ENCODE data around the gene OPRD1. TPM values are rescaled to one million over a fixed set of nuclear protein-coding genes. Genes with fewer than 3 reads are reported as not detected.

Gene OPRD1
- total RNA-seq, 4 donors from 2014 or later: not detected

DNA sequence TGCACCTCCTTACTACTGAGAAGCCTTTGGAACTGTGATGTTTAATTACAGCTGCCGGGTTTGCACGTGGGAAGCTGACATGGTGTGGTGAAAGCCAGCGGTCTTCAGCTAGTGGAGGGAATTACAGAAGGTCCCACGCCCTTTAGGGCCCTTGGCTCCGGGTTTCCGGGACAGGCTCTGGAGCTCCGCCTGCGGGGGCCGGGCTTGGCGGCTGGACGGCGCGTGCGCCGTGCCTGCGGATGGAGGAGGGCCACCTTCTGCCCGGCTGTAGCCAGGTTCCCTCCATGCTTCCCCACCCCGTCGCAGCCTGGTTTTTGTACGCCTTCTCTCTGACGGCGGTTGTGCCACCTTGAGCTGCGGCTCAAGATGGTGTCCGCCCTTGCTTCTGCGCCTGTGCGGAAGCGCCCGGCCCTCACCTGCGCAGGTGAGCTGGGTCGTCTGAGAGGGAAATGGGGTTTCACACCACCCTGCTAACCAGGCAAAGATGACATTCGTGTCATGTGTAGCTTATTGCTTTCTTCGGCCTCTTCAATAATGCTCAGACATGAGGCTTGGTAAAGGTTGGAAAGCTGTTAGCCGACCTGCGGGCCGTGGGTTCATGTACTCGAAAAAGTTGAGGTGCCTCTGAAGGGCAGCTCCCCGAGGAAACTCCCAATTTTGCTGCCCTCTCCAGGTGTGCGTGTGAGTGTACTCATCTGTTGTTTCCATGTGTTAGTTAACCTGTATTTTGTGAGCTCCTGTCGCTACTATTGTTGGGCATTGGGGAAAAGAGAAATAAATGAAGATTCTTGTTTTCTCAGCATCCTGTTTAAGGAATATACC lies 36.6 kb upstream of the OPRD1 start:
- TF ChIP-seq CTCF (IDR thresholded peaks at IDR 0.05) (no peak), POLR2A (IDR thresholded peaks at IDR 0.05) (no peak)
- Histone ChIP-seq H3K36me3 (peaks cover 0 to 30% (median 0%) of the 10 kb centered on the region in 3 donors), H3K27me3 (no peaks in the 10 kb centered on the region), H3K4me1 (peaks cover 0 to 26% (median 0%) of the 10 kb centered on the region in 3 donors), H3K4me3 (peak overlapping the region; percentile 33 to 69 (median 49)), H3K27ac (peak overlapping the region; percentile 73 to 85 (median 80)), H3K9me3 (no peaks in the 10 kb centered on the region)
- WGBS, 2 donors: 8 to 37% methylated on average over 12 to 29 of the region's 39 CpGs
- peak; percentile 4 for DNase-seq
- intact Hi-C loops (cut with DNase I): no loop called here

GRCh38 chr1:28776341-28776740 lies 35.6 kb upstream of the OPRD1 start:
- 92 to 98% methylated on average over 6 to 10 of the region's 17 CpGs for WGBS, 2 donors
- Histone ChIP-seq H3K27ac (peak overlapping the region in 1 of 4 donors; percentile 84), H3K36me3 (peaks cover 0 to 20% (median 0%) of the 10 kb centered on the region in 3 donors), H3K27me3 (no peaks in the 10 kb centered on the region), H3K9me3 (no peaks in the 10 kb centered on the region), H3K4me3 (no peak overlapping the region), H3K4me1 (peaks cover 0 to 30% (median 0%) of the 10 kb centered on the region in 3 donors)
- intact Hi-C loops (cut with DNase I): no loop called here
- no peak for TF ChIP-seq POLR2A (IDR thresholded peaks at IDR 0.05)
- no peak for TF ChIP-seq CTCF (IDR thresholded peaks at IDR 0.05)
- DNase-seq: no peak

DNA sequence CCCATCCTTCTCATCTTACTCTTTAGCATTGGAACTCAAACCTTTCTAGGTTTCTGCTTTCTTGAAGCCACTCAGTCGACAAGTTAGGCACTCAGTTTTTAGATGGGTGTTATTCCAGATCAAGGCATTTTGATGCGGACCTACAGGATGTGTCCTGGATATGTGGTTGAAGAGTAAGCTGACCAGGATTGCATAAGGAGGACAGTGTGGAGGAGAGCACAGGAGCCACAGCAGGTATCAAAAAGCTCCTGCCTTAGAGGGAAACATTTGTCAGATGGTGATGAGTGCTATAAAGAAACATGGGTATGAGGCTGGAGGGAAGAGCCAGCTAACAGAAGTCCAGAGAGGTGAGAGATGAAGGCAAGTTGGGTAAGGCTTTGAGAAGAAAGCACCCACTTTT lies 33.9 kb upstream of the OPRD1 start:
- H3K4me1 ChIP-seq: peaks cover 0 to 30% (median 0%) of the 10 kb centered on the region in 3 donors
- WGBS, 2 donors: no CpG with 5 or more reads among the region's 2 CpGs
- TF ChIP-seq CTCF (IDR thresholded peaks at IDR 0.05): no peak
- no peak for TF ChIP-seq POLR2A (IDR thresholded peaks at IDR 0.05)
- no peak overlapping the region for H3K27ac ChIP-seq
- intact Hi-C loops (cut with DNase I): no loop called here
- H3K27me3 ChIP-seq: no peaks in the 10 kb centered on the region
- H3K4me3 ChIP-seq: no peak overlapping the region
- H3K9me3 ChIP-seq: no peaks in the 10 kb centered on the region
- H3K36me3 ChIP-seq: peaks cover 0 to 3% (median 0%) of the 10 kb centered on the region in 3 donors
- DNase-seq: no peak

DNA sequence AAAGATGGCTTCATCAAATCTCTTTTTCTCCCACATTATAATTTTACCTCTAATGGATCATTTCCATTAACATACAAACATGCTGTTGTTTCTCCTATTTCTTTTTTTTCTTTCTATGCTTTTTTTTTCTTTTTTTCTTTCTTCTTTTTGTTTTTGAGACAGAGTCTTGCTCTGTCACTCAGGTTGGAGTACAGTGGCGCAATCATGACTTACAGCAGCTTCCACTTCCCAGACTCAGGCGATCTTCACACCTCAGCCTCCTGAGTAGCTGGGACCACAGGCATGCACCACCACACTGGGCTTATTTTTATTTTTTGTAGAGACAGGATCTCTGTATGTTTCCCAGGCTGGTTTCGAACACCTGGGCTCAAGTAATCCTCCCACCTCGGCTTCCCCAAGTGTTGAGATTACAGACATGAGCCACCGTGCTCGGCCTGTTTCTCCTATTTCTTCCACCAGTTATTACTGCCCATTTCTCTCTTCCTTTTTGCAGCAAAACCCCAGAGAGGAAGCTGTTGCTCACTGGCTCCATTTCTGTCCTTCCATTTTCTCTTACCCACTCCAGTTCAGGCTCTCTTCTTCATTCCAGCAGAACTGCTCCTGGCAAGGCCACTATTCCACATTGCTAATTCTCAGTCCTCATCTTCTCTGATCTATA lies 32.1 kb upstream of the OPRD1 start:
- TF ChIP-seq CTCF (IDR thresholded peaks at IDR 0.05): no peak
- TF ChIP-seq POLR2A (IDR thresholded peaks at IDR 0.05): no peak
- Histone ChIP-seq H3K4me1 (peaks cover 0 to 23% (median 0%) of the 10 kb centered on the region in 3 donors), H3K9me3 (no peaks in the 10 kb centered on the region), H3K36me3 (no peaks in the 10 kb centered on the region), H3K4me3 (no peak overlapping the region), H3K27me3 (no peaks in the 10 kb centered on the region), H3K27ac (no peak overlapping the region)
- 70 to 80% methylated on average over 6 of the region's 6 CpGs for WGBS, 2 donors
- intact Hi-C loops (cut with DNase I): no loop called here
- DNase-seq: no peak

- Histone ChIP-seq H3K4me3 (no peak overlapping the region), H3K27me3 (no peaks in the 10 kb centered on the region), H3K27ac (no peak overlapping the region), H3K36me3 (no peaks in the 10 kb centered on the region), H3K9me3 (no peaks in the 10 kb centered on the region), H3K4me1 (peaks cover 0 to 16% (median 0%) of the 10 kb centered on the region in 3 donors)
- TF ChIP-seq POLR2A (IDR thresholded peaks at IDR 0.05): no peak
- no peak for TF ChIP-seq CTCF (IDR thresholded peaks at IDR 0.05)
- no peak for DNase-seq
- 77 to 82% methylated on average over 10 to 11 of the region's 11 CpGs for WGBS, 2 donors
- intact Hi-C loops (cut with DNase I): no loop called here
Observed at GRCh38 chr1:28781305-28781704, 30.7 kb upstream of the OPRD1 start.

All from esophagus squamous epithelium (tissue), 5 donors.